GM18526 (cell line): ENCODE measurements around the gene CASD1.

Source experiments
- POLR2A ChIP-seq: IDR thresholded peaks from 3 replicates; pipeline ENCODE4 v1.6.1; 2011; ENCODE audit not compliant: insufficient read length; ENCODE audit errors: extremely low read depth

Gene CASD1

DNA sequence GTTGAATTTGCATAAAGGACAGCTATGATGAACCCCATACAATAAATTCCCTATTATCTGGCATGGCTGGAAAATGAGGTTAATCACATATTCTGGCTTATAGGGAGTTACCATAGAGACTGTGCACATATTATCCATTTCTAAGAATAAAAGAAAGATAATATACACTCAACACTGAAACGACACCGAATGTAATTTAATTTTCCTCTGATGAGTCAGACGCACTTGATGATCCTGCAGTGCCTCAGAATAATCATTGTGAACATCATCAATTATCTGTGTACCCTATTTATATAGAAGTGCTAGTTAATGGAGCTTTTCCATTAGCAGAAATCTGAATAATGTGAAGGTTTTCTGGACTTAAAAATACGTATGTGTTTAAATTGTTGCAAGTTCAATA lies 86.1 kb downstream of the CASD1 start:
- TF ChIP-seq POLR2A = no peak

DNA sequence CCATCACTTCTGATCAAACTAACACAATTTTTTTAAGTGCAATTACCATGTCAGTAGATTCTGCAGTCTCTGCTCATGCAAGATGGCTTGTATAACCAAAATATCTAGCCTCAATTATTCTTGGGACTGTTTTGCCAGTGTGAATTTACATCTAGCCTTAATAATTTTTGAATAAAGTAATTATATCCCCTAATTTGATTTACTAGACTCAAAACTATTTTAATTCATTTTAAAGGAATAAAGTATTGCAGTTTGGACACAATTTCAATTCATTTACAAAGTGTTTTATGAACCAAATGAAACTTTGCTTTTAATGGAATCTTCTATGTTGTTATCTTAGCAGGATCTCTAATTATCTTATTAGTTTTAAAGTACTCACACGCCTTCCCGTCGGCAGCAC lies 90.7 kb downstream of the CASD1 start:
- TF ChIP-seq POLR2A = no peak

DNA sequence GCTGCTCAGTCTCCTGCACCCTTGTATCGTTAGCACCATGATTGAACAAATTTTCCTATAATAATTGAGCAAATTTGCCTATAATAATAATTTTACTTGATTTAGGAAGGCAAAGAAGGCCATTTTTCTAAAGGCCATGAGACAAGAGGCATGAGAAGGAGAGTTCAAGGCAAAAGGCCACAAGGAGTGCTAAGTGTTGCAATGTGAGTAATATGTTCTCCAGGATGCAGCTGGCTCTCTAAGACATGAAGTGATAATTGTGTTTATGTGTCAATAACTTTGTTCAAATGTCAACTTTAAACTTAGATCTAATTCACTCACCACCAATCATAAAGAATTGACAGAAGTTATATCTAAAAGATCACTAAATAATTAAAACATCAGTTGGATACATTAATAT lies 92.6 kb downstream of the CASD1 start:
- TF ChIP-seq POLR2A = no peak

DNA sequence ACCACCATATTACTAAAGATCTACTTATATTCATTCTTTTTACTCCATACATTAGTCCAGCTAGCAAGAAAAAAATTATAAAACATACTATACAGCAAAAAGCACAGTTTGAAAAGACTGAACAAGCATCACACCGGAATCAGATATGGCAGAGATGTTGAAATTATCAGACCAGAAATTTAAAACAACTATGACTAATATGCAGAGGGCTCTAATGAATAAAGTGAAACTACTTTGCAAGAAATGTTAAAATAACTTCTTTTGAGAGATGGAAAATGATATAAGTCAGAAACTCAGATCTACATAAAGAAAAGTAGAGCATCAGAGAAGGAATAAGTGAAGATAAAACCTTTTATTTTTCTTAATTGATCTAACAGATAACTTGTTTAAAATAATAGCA lies 95.4 kb downstream of the CASD1 start:
- no peak for TF ChIP-seq POLR2A
